Right lobe of liver (tissue), 6 donors: ENCODE measurements around the gene CMBL. TPM values are rescaled to one million over a fixed set of nuclear protein-coding genes. Genes with fewer than 3 reads are reported as not detected.
"Not testable (repeated sequence)": the region's sequence is repeated elsewhere in the genome, so short reads cannot be mapped to it uniquely, and the experiment has no call there.

Experiments used
- ATAC-seq, 4 donors: fragments of 200-7000 bp; cut with Tn5 transposase; one replicate each; pipeline ENCODE4 v1.9.1; 2020; ENCODE audit warnings: mild to moderate bottlenecking in 4 of 4, moderate library complexity in 4 of 4
- DNase-seq, 3 donors: peaks; one replicate each; pipeline ENCODE4 v3.0.0-alpha.2; 2020
- H3K27ac ChIP-seq, 3 donors: fragments of 200-600 bp; one replicate each; pipeline ENCODE4 v1.8.0; 2022
- H3K27me3 ChIP-seq, 2 donors: fragments of 200-600 bp; one replicate each; pipeline ENCODE4 v1.8.0; 2022
- H3K36me3 ChIP-seq, 4 donors: fragments of 200-600 bp; sonication (generic) in 1 of 4; one replicate each; pipeline versions ENCODE4 v1.5.1 to v1.8.0; 2017 to 2022; ENCODE audit warnings: control low read depth in 1 of 4
- H3K4me1 ChIP-seq, 4 donors: fragments of 200-600 bp; sonication (generic) in 1 of 4; one replicate each; pipeline versions ENCODE4 v1.5.1 to v1.8.0; 2017 to 2022; ENCODE audit warnings: control low read depth in 1 of 4
- H3K4me3 ChIP-seq, 3 donors: fragments of 200-600 bp; one replicate each; pipeline ENCODE4 v1.8.0; 2022
- H3K9me3 ChIP-seq, 4 donors: fragments of 200-600 bp; sonication (generic) in 1 of 4; one replicate each; pipeline versions ENCODE4 v1.5.1 to v1.8.0; 2017 to 2022; ENCODE audit warnings: control low read depth in 1 of 4
- CTCF ChIP-seq, 4 donors: fragments of 200-600 bp in 3 of 4; fragments of 450-650 bp in 1 of 4; IDR thresholded peaks; one replicate each; pipeline versions ENCODE4 v1.5.1 to v1.8.0; 2016 to 2022; ENCODE audit warnings: antibody characterized with exemption in 4 of 4, mild to moderate bottlenecking in 2 of 4
- POLR2A ChIP-seq: fragments of 450-650 bp; IDR thresholded peaks from one replicate; pipeline ENCODE4 v1.6.1; 2017; ENCODE audit warnings: antibody characterized with exemption, mild to moderate bottlenecking
- WGBS: methylation state at CpG from one replicate; pipeline ENCODE4 v1.1.6; 2018; ENCODE audit warnings: low coverage, low lambda C conversion rate; ENCODE audit not compliant: insufficient coverage; ENCODE audit errors: missing lambda C conversion rate; 5-methylcytosine and 5-hydroxymethylcytosine counted together
- intact Hi-C, 2 donors: fragments of 100-400 bp; cut with DNase I; formaldehyde crosslinking; loops; one replicate each; pipeline versions ENCODE4 v1.11.2 to v1.14.1; 2022
- total RNA-seq, 6 experiments: library from RNA; depleted of rRNA in 2 of 6; stranded (reverse); fragments of >200 nt in 2 of 6; fragmentation: NEBNext Ultra II Directional in 3 of 6; extraction: Animal tissue kit (Norgen Biotek cat#: 25700) in 3 of 6; gene quantifications; one replicate each; pipeline versions ENCODE4 v1.1.0 to v1.2.4, GENCODE V29; 2016 to 2023
- donor health status: DM: no; HTN: yes; CAD: no.
- donor health status: DM: no; HTN: no; CAD: no.
- donor health status: DM: no; HTN: no; CAD: no.
- donor health status: DM: no; HTN: yes; CAD: no.
- donor health status: DM: no; HTN: yes; CAD: no.

Gene CMBL
- total RNA-seq, 6 experiments from 2014 or later: 29.4 to 206 (median 97.7) TPM

DNA sequence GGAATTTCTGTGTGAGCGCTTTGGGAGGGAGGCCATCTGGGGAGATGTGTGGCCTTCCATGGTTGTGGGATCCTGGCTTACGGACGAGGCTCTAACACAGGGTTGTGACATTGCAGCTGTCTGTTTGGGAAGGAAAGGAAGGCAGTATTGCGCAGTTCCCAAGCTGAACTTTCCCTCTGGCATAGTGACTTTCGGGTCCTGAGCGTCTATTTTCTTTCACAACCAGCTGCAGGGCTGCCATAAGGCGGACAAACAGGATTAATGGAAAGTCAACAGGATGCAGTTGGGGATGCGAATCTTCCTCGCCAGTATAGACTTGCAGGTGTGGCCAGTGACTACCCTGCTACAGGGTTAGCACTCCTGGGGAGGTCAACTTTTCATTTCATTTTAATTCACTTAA, 31.7 kb downstream of the CMBL start:
- no peak for TF ChIP-seq CTCF (IDR thresholded peaks at IDR 0.05)
- TF ChIP-seq POLR2A: no peak
- peak; percentile 69 to 82 (median 80) for ATAC-seq
- Histone ChIP-seq H3K27me3 (no peaks in the 10 kb centered on the region), H3K4me1 (peaks cover 0 to 32% (median 11%) of the 10 kb centered on the region in 4 donors), H3K4me3 (no peak overlapping the region), H3K9me3 (no peaks in the 10 kb centered on the region), H3K36me3 (peaks cover 0 to 3% (median 0%) of the 10 kb centered on the region in 4 donors), H3K27ac (peak overlapping the region in 2 of 3 donors; percentile 41 to 53)
- DNase-seq: peak in 1 of 3 donors; percentile 52
- intact Hi-C loops: no loop called here
- WGBS: 66% methylated on average over 5 of the region's 9 CpGs

GRCh38 chr5:10275460-10275859, 32.2 kb downstream of the CMBL start:
- Histone ChIP-seq H3K4me3 (no peak overlapping the region), H3K27me3 (no peaks in the 10 kb centered on the region), H3K4me1 (peaks cover 0 to 32% (median 11%) of the 10 kb centered on the region in 4 donors), H3K9me3 (no peaks in the 10 kb centered on the region), H3K27ac (peak overlapping the region in 2 of 3 donors; percentile 41 to 53), H3K36me3 (peaks cover 0 to 3% (median 0%) of the 10 kb centered on the region in 4 donors)
- intact Hi-C loops: no loop called here
- DNase-seq (no peak), ATAC-seq (no peak)
- 66% methylated on average over 8 of the region's 10 CpGs for whole genome bisulfite sequencing
- TF ChIP-seq POLR2A: no peak
- TF ChIP-seq CTCF (IDR thresholded peaks at IDR 0.05): no peak

- WGBS: 24% methylated on average over 6 of the region's 6 CpGs
- H3K4me3 ChIP-seq, intact Hi-C loops, H3K9me3 ChIP-seq, H3K27me3 ChIP-seq, H3K36me3 ChIP-seq, H3K27ac ChIP-seq: not testable (repeated sequence)
- peak; percentile 5 to 58 (median 52) for ATAC-seq
- peak in 1 of 3 donors; percentile 58 for DNase-seq
- peaks cover 0 to 28% (median 11%) of the 10 kb centered on the region in 4 donors for H3K4me1 ChIP-seq
Measured at GRCh38 chr5:10272875-10273209, 34.9 kb downstream of the CMBL start.

DNA sequence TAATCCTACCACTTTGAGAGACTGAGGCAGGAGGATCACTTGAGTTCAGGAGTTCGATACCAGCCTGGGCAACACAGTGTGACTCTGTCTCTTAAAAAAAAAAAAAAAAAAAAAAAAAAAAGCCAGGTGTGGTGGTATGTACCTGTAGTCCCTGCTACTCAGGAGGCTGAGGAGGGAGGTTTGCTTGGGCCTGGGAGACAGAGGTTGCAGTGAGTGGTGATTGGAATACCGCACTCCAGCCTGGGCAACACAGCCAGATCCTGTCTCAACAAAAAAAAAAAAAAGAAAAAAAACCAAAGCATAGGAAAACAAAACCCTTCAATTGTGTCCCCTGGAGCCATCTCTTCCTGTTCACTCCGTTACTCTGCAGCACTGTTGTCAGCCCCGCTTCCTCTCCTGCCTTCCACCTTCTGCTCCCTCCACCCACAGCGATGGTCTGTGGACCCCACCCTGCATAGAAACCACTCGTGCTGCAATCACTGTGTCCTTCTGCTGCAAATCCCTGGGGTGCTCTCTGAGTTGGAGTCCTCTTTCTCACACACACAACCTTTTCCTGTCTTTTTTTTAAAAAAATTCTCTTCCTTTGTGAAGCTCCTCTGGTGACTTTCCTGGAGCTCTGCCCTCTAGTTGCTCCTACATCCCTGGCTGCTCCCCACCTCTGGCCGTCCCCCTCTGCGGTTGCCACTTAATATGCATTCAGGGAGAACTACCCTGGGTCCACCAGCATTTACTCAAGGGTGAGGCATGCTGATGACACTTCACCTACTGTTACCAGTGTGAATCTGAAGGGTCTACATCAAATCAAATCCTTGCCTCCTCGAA, 35.4 kb downstream of the CMBL start:
- H3K4me3 ChIP-seq: no peak overlapping the region
- no peak for TF ChIP-seq POLR2A
- no peak for TF ChIP-seq CTCF (IDR thresholded peaks at IDR 0.05)
- no peak overlapping the region for H3K27ac ChIP-seq
- H3K36me3 ChIP-seq: no peaks in the 10 kb centered on the region
- 42% methylated on average over 8 of the region's 9 CpGs for WGBS
- no peaks in the 10 kb centered on the region for H3K9me3 ChIP-seq
- ATAC-seq: peak in 3 of 4 donors; percentile 28 to 47 (median 31)
- no peaks in the 10 kb centered on the region for H3K27me3 ChIP-seq
- H3K4me1 ChIP-seq: peaks cover 0 to 28% (median 11%) of the 10 kb centered on the region in 4 donors
- no peak for DNase-seq
- intact Hi-C loops: no loop called here

DNA sequence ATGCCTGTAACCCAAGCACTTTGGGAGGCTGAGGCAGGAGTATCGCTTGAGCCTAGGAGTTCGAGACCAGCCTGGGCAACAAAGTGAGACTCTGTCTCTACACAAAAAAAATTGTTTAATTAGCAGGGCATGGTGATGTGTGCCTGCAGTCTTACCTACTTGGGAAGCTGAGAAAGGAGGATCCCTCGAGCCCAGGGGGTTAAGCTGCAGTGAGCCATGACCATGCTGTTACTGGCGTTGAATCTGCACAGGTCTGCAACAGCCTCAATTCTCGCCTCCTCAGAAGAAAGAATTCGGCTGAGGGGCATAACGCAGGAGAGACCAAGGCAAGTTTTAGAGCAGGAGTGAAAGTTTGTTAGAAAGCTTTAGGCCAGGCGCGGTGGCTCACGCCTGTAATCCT, 39.6 kb downstream of the CMBL start:
- no peak for TF ChIP-seq CTCF (IDR thresholded peaks at IDR 0.05)
- TF ChIP-seq POLR2A: no peak
- intact Hi-C loops: no loop called here
- no peak overlapping the region for H3K4me3 ChIP-seq
- ATAC-seq (no peak), DNase-seq (no peak)
- H3K9me3 ChIP-seq: no peaks in the 10 kb centered on the region
- H3K36me3 ChIP-seq: peaks cover 0 to 30% (median 6%) of the 10 kb centered on the region in 4 donors
- WGBS: 89% methylated on average over 10 of the region's 10 CpGs
- peaks cover 0 to 16% (median 7%) of the 10 kb centered on the region in 4 donors for H3K4me1 ChIP-seq
- no peak overlapping the region for H3K27ac ChIP-seq
- no peaks in the 10 kb centered on the region for H3K27me3 ChIP-seq
